ENCODE data around the gene SBSN. TPM values are rescaled to one million over a fixed set of nuclear protein-coding genes. Genes with fewer than 3 reads are reported as not detected.

The SBSN gene
- total and polyA plus RNA-seq, 4 donors = 0.08 to 0.39 (median 0.09) TPM; not detected in 1

DNA sequence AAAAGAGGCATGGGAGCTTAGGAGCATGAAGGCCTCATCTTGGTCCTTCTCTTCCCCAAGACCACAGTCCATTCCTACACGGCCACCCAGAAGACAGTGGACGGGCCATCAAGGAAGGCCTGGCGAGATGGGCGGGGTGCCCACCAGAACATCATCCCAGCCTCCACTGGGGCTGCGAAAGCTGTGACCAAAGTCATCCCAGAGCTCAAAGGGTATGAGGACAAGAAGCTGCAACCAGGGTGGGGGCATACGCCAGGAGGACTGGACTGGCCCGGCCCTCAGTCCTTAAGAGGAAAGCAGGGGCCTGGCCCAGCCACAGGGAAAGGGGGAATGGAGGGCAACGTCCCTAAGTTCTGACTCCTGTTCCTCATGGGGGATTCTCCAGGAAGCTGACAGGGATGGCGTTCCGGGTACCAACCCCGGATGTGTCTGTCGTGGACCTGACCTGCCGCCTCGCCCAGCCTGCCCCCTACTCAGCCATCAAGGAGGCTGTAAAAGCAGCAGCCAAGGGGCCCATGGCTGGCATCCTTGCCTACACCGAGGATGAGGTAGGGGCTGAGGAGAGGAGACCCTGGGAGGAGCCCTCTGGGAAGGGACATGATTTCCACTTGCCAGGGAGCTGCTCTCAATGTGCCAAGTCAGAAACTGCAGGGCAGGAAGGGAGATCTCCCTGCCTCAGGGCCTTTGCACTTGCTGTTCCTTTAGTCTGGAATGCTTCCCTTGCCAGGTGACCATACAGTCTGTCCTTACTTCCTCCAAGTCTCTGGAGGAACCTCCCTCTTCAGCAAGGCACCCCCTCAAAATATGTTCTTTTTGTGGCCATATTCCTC is 15.4 kb upstream of the SBSN start:
- 96% methylated on average over 15 of the region's 15 CpGs for WGBS, 2 donors
- Histone ChIP-seq H3K9ac (ENCODE audit: insufficient read depth in 1 of 2, low read length in 2 of 2) (no peak overlapping the region), H3K4me3 (no peak overlapping the region), H3K27ac (ENCODE audit: low read depth in 1 of 2, low read length in 1 of 2) (peak overlapping the region in 1 of 2 donors; percentile 4), H3K27me3 (ENCODE audit: control insufficient read depth in 3 of 3, insufficient read depth in 3 of 3, low read length in 2 of 3) (no peaks in the 10 kb centered on the region), H3K4me1 (ENCODE audit: control insufficient read depth in 5 of 5, insufficient read depth in 5 of 5, low read length in 5 of 5) (peaks cover 6 to 19% (median 13%) of the 10 kb centered on the region in 5 donors), H3K9me3 (ENCODE audit: control insufficient read depth in 4 of 4, insufficient read depth in 3 of 4, low read length in 3 of 4) (no peaks in the 10 kb centered on the region), H3K36me3 (ENCODE audit: control insufficient read depth in 4 of 4, insufficient read depth in 4 of 4, low read length in 4 of 4) (peaks cover 0 to 5% (median 2%) of the 10 kb centered on the region in 4 donors)
- DNase-seq (no peak), ATAC-seq (ENCODE audit: insufficient read depth, low FRiP score) (no peak)
- no peak for TF ChIP-seq CTCF (IDR thresholded peaks at IDR 0.05; ENCODE audit: control extremely low read depth, extremely low read depth)

DNA sequence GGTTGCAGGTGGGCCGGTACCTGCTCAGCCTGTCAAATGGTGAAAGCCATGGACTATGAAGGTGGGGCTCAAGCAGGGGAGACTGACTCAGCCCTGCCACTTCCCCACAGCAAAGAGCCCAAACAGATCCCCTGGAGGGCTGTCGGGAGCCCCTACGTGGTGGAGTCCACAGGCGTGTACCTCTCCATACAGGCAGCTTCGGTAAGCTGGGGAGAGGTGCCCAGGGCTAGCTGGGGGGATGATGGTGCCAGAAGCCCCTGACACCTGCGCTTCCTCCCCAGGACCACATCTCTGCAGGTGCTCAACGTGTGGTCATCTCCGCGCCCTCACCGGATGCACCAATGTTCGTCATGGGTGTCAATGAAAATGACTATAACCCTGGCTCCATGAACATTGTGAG is 14.1 kb upstream of the SBSN start:
- TF ChIP-seq CTCF (IDR thresholded peaks at IDR 0.05; ENCODE audit: control extremely low read depth, extremely low read depth) = no peak
- no peak for DNase-seq
- peaks cover 0 to under 1% (median 0%) of the 10 kb centered on the region in 4 donors for H3K36me3 ChIP-seq (ENCODE audit: control insufficient read depth in 4 of 4, insufficient read depth in 4 of 4, low read length in 4 of 4)
- ATAC-seq (ENCODE audit: insufficient read depth, low FRiP score) = no peak
- H3K27me3 ChIP-seq (ENCODE audit: control insufficient read depth in 3 of 3, insufficient read depth in 3 of 3, low read length in 2 of 3) = no peaks in the 10 kb centered on the region
- H3K9me3 ChIP-seq (ENCODE audit: control insufficient read depth in 4 of 4, insufficient read depth in 3 of 4, low read length in 3 of 4) = no peaks in the 10 kb centered on the region
- H3K4me3 ChIP-seq = no peak overlapping the region
- H3K4me1 ChIP-seq (ENCODE audit: control insufficient read depth in 5 of 5, insufficient read depth in 5 of 5, low read length in 5 of 5) = peaks cover 6 to 19% (median 13%) of the 10 kb centered on the region in 5 donors
- H3K27ac ChIP-seq (ENCODE audit: low read depth in 1 of 2, low read length in 1 of 2) = no peak overlapping the region
- WGBS, 2 donors = 96% methylated on average over 11 of the region's 11 CpGs
- H3K9ac ChIP-seq (ENCODE audit: insufficient read depth in 1 of 2, low read length in 2 of 2) = no peak overlapping the region

- Histone ChIP-seq H3K9ac (ENCODE audit: insufficient read depth in 1 of 2, low read length in 2 of 2) (no peak overlapping the region), H3K4me3 (no peak overlapping the region), H3K27me3 (ENCODE audit: control insufficient read depth in 3 of 3, insufficient read depth in 3 of 3, low read length in 2 of 3) (no peaks in the 10 kb centered on the region), H3K36me3 (ENCODE audit: control insufficient read depth in 4 of 4, insufficient read depth in 4 of 4, low read length in 4 of 4) (no peaks in the 10 kb centered on the region), H3K27ac (ENCODE audit: low read depth in 1 of 2, low read length in 1 of 2) (no peak overlapping the region), H3K4me1 (ENCODE audit: control insufficient read depth in 5 of 5, insufficient read depth in 5 of 5, low read length in 5 of 5) (peaks cover 0 to 10% (median 7%) of the 10 kb centered on the region in 5 donors), H3K9me3 (ENCODE audit: control insufficient read depth in 4 of 4, insufficient read depth in 3 of 4, low read length in 3 of 4) (peaks cover 0 to 1% (median 0%) of the 10 kb centered on the region in 4 donors)
- DNase-seq (no peak), ATAC-seq (ENCODE audit: insufficient read depth, low FRiP score) (no peak)
- whole genome bisulfite sequencing, 2 donors = 69 to 72% methylated on average over 7 of the region's 7 CpGs
- TF ChIP-seq CTCF (IDR thresholded peaks at IDR 0.05; ENCODE audit: control extremely low read depth, extremely low read depth) = no peak
Observed at GRCh38 chr19:35540356-35540927, 12.3 kb upstream of the SBSN start.

Data from lung (tissue), 12 donors.